HUDEP-2 (cell line): ENCODE results near the gene TYR.
"Not testable (repeated sequence)": the region's sequence is repeated elsewhere in the genome, so short reads cannot be mapped to it uniquely, and the experiment has no call there.

Experiments
- DNase-seq, 76 experiments: peaks; one replicate each; lab custom pipeline; 2025; ENCODE audit not compliant: unreplicated experiment in 76 of 76; lab: John Stamatoyannopoulos, UW

Gene TYR

DNA sequence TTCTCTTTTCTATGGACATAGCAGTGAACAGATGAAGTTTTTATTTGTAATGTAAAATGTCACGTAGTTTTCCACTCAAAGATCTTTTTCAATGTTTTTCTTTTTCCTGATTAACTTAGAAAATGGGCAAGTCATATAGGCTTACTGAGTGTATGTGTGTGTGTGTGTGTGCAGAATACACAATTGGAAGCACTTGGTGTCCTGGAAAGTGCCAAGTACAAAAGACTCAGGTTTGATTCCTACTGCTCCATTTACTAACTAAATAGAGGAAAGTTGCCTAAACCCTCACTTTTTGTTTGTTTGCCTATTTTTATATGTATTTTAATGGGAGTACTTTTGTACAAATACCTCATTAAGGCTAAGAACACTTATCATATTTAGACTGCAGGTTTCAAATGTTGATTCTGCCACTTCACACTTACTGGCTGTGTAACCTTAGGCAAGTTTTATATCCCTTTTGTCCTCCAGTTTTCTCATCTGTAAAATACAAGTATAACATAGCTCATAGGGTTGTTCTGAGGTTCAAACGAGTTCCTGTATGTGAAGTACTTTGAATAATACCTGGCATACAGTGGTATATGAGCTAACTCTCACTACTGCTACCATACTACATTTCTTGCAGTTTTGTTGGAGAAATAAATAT is 90.1 kb downstream of the TYR start:
- DNase-seq, result no peak

- DNase-seq, result not testable (repeated sequence)
These were observed 94.9 kb downstream of the TYR start for GRCh38 chr11:89272540-89273088.

- not testable (repeated sequence) for DNase-seq
These were observed 95.5 kb downstream of the TYR start for GRCh38 chr11:89273220-89273619.

GRCh38 chr11:89275966-89276365 is 98.3 kb downstream of the TYR start:
- DNase-seq, result no peak

DNA sequence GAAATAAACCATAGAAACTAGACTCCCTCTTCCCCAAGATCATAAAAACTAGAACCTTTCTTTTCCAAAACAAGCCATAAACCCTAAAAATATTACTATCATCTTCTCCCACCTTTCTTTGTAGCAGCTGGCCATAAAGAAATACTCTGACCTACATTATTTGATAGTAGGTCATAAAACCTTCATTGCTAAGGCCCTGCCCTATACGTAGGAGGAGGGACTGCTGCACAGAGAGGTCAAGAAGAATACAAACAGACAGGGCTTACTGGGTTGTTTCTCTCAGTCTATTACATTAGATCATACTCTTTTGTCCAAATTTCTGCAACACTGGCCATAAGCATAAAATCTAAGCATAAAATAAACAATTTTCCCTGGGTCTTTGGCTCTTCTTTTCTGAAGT is 101.5 kb downstream of the TYR start:
- DNase-seq, result no peak

- DNase-seq, result not testable (repeated sequence)
These were observed 103.5 kb downstream of the TYR start for GRCh38 chr11:89281032-89281677.

- DNase-seq, result not testable (repeated sequence)
These were observed 108.9 kb downstream of the TYR start for GRCh38 chr11:89286601-89287000.

- DNase-seq, result not testable (repeated sequence)
These were observed 110.3 kb downstream of the TYR start for GRCh38 chr11:89288004-89288403.

- DNase-seq, result no peak
These were observed 116.4 kb downstream of the TYR start for GRCh38 chr11:89293965-89294679.

GRCh38 chr11:89295023-89295422 is 117.3 kb downstream of the TYR start:
- not testable (repeated sequence) for DNase-seq

DNA sequence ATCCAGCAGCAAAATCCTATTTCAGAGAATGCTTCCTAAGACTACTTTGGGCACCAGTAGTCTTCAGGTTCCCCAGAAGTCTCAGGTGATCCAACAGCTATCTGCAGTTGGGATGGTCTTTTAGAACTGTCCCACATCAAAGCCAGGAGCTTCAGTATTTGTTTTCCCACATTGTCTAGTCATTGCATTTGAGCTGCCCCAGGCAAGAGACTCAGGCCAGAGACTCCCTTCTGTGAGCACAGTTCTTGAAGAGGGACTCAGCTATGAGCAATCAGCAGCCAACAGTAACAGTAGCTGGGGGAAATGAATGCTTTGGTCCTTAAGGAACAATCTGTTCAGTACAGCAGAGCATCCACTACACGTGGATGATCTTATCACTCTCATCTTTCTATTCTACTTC is 125.4 kb downstream of the TYR start:
- not testable (repeated sequence) for DNase-seq

DNA sequence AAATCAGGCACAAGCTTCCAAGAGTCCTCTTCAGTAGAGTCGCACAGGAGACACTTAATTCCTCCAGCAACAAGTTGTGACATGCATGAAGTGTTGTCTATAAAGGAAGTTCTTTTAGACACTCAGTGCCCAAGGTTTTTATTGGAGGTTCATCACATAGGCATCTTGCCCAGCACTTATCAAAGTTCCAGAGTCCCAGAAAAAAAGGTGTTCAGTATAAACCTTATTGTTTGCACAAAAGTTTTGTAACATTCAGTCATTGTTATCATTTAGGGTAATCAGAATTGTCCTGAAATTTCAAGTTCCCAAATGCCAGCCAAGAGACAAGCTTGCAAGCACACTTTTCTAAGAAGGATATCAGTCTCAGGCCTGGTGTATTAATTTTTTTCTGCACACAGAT is 130.6 kb downstream of the TYR start:
- not testable (repeated sequence) for DNase-seq

DNA sequence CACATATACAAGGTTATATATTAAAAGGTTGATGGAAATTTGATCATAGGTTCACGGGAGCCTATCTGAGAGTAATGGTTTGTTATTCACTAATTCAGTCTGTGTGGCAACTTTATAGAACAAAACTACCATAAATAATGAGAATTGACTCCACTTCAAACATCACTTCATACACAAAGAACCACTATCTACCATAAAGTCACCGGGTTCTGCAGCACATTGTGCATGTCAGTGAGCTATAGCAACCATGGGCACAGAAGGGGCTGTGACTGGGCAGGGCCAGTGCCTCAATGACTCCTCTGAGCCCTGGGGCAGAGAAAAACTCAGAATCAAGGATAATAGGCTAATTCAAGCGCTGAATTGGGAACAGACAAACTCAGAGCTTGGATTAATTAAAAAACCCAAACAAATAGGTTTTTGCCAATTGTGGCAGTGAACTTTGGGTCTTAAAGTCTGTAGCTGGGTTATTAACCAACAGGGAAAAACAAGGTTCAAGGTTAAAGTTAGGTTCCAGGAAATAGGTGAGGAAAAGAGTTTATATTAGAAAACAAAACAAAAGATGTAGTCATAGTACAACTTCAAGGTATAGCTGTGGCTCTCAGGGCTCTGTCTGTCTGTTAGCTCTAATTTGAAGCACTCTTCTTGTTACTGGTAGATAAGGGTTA is 131.8 kb downstream of the TYR start:
- DNase-seq, result not testable (repeated sequence)

- not testable (repeated sequence) for DNase-seq
These were observed 132.9 kb downstream of the TYR start for GRCh38 chr11:89310607-89311006.

DNA sequence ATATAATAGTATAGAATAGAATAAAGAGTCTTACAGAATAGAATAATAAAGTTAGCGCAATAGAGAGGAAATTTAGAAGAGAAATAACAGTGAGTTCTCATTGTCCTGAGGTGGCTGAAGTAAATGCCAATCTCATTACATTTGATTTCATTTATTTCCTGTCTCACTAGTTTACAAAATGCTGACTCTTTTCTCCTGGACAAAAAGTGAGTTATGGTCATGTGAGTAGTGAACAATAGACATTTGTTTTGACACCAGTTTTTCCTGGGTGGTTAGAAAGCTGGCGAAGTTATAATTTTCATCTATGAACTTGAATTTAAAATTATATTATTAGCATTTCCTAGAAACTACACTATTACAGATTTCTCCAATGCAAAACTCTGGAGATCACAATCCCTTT is 143.7 kb downstream of the TYR start:
- no peak for DNase-seq

GRCh38 chr11:89327885-89328284 is 150.2 kb downstream of the TYR start:
- no peak for DNase-seq

DNA sequence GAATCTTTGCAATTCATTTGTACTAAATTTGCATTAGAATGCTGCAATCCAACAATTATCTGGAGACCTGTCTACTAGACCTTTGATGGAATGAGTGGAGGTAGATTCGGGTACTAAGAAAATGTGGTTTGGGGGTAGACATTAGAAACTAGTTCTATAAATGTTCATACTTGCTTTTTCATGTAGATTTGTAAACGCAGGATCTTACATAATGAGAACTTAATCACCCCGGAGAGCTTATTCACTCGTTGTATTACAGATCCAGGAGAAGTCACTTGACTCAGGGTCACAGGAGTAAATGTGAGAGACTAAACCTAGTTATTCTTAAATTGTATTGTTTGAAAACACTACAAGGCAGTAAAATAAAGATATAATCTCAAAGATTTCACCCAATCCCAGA is 154.3 kb downstream of the TYR start:
- not testable (repeated sequence) for DNase-seq

DNA sequence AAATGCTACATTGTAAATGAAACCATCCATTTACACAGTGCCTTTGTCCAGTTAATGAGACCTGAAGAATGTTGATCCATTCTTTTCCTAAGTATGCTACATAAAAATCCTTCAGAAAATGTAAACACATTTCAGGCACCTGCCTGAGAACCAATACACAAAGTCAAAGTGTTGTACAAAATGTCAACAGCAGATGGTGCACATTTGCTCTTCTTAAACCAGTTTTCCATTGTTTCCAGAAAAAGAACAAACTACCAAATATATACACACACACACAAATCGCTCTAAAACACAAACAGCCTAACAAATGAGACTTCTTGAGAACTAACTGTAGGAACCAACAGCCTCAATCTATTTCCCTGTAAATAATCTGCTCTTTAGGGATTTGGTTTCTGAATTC is 156.0 kb downstream of the TYR start:
- DNase-seq, result not testable (repeated sequence)

DNA sequence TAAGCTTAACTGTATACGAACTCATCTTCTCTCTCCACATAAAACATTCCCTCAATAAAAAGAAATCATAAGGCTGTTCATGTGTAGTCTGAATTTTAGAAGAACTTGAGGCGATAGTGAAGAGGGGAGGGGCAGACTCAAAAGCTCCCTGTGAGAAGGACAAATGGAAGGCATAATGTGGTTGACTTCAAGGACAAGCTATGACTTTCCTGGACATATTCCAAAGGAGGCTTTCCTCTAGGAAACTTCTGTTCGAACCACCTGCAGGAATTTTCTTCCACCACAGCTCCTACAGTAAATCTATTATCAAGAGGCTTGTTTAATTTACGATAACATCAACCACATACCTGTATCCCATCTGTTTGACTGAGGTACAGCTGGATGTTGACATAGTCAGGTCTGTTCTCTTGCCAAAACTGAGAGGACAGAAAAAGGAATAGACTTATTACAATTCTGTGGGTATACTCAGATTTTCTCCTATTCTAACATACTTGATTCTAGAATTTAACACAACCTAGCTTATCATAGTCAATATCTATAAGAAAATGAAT is 159.5 kb downstream of the TYR start:
- DNase-seq, result not testable (repeated sequence)

DNA sequence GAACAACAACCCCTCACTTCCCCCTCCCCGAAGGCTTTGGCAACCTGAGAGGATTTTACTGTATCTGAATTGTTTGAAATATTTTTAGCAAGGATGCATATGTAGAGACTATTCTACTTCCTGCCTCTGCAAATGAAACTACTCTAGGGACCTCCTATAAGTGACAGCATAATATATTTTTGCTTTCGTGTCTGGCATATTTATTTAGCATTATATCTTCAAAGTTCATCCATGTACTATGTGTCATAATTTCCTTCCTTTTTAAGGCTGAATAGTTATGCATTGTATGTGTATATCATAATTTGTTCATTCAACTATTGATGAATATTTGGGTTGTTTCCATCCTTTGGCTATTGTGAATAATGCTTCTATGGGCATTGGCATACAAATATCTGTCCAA is 160.4 kb downstream of the TYR start:
- DNase-seq, result not testable (repeated sequence)

- not testable (repeated sequence) for DNase-seq
These were observed 162.8 kb downstream of the TYR start for GRCh38 chr11:89340450-89340849.
